Calu3 (cell line): ENCODE measurements around the gene ARID4A. TPM values are rescaled to one million over a fixed set of nuclear protein-coding genes. Genes with fewer than 3 reads are reported as not detected.

Source experiments
- BruUV-seq: library from RNA; stranded (reverse); fragments of 400-500 nt; replicated peaks from 2 replicates; lab custom pipeline; 2021; lab: Mats Ljungman, UMichigan
- CTCF ChIA-PET: fragments of 300-600 bp; sonication (Branson Sonifier 250); formaldehyde crosslinking; loops from one replicate; lab custom pipeline; 2022; ENCODE audit warnings: antibody characterized with exemption; lab: Charles Lee
- DNase-seq: peaks from one replicate; pipeline ENCODE4 v3.0.0; 2022
- H3K27ac Mint-ChIP-seq: one replicate; pipeline ENCODE4 v1.8.0; 2022; ENCODE audit warnings: mixed read lengths; ENCODE audit not compliant: unreplicated experiment
- H3K27me3 Mint-ChIP-seq: one replicate; pipeline ENCODE4 v1.8.0; 2022; ENCODE audit warnings: mixed read lengths; ENCODE audit not compliant: unreplicated experiment
- H3K36me3 Mint-ChIP-seq: one replicate; pipeline ENCODE4 v1.8.0; 2022; ENCODE audit warnings: mild to moderate bottlenecking, moderate library complexity, mixed read lengths; ENCODE audit not compliant: insufficient read depth, unreplicated experiment
- H3K4me1 Mint-ChIP-seq: one replicate; pipeline ENCODE4 v1.8.0; 2022; ENCODE audit warnings: mild to moderate bottlenecking, low read depth, mixed read lengths; ENCODE audit not compliant: unreplicated experiment
- H3K4me3 Mint-ChIP-seq: one replicate; pipeline ENCODE4 v1.8.0; 2022; ENCODE audit warnings: mild to moderate bottlenecking, low read depth, moderate library complexity, mixed read lengths; ENCODE audit not compliant: unreplicated experiment
- H3K9me3 Mint-ChIP-seq: one replicate; pipeline ENCODE4 v1.8.0; 2022; ENCODE audit warnings: low read depth, mixed read lengths; ENCODE audit not compliant: unreplicated experiment
- intact Hi-C: fragments of 100-400 bp; cut with micrococcal nuclease; formaldehyde crosslinking; loops from one replicate; pipeline ENCODE4 v1.10.0; 2022; ENCODE audit not compliant: unreplicated experiment
- total RNA-seq: library from RNA; stranded (reverse); gene quantifications from 2 replicates; pipeline ENCODE4 v1.2.3, GENCODE V29; 2022
- TF ChIP-seq, protein P1 (sequence below): fragments of 200-600 bp; IDR thresholded peaks from one replicate; pipeline ENCODE4 v1.8.0; 2022; ENCODE audit warnings: antibody characterized with exemption; ENCODE audit not compliant: unreplicated experiment

The ARID4A gene
- total RNA-seq, 1 experiment from 2014 or later, result 26.7 TPM

DNA sequence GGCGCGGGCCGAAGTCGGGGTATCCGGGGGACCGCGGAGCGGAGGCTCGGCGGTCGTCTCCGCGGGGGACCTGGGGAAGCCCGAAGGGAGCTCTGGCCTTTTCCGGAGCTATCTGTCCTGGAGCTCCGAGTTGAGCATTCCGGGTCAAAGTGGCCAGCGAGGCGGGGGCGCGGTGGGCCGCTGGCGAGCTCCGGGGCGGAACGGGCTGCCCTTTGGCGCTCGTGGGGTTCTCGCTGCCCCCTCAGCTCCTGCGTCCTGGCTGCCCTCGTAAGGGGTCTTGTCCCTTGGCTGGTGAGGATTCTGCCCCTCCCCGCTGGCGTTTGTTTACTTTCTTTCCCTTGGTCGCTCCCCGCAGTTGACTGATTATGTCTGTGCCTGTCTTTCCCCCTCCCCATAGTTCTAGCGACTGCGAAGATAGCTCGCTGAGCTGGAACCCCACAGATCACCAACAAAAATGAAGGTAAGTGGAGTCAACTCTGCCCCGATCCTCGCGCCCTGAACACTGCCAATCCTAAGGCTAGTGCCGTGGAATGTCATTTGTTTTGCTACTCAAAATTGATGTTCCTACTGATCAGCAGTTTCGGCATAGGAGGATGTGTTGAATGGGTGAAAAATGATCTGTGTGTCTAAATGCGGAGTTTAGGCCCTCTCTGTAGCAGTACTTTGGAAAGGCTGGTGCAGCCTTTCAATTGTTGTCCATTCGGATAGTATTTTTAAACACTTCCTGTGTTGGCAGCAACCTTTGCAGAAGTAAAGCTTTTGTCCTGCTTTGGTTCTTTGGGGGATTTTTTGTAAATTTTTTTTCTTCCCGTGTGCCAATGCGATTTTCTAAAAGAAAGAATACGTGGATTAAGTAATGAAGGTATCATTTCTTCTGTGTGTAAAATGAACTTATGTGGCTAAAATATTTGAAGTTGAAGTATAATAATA lies 1.3 kb downstream of the ARID4A start:
- no peaks in the 10 kb centered on the region for H3K4me1 Mint-ChIP-seq
- peaks cover 32% of the 10 kb centered on the region for H3K36me3 Mint-ChIP-seq
- no peaks in the 10 kb centered on the region for H3K27me3 Mint-ChIP-seq
- CTCF ChIA-PET, result interaction anchor here (0.6 to 0.7 kb wide), 2 partner anchors 151 to 358 kb away, joined by 3 read pairs; no protein-coding TSS in a partner anchor
- BruUV-seq, result TSS peak; percentile 43
- TF ChIP-seq, protein P1, sequence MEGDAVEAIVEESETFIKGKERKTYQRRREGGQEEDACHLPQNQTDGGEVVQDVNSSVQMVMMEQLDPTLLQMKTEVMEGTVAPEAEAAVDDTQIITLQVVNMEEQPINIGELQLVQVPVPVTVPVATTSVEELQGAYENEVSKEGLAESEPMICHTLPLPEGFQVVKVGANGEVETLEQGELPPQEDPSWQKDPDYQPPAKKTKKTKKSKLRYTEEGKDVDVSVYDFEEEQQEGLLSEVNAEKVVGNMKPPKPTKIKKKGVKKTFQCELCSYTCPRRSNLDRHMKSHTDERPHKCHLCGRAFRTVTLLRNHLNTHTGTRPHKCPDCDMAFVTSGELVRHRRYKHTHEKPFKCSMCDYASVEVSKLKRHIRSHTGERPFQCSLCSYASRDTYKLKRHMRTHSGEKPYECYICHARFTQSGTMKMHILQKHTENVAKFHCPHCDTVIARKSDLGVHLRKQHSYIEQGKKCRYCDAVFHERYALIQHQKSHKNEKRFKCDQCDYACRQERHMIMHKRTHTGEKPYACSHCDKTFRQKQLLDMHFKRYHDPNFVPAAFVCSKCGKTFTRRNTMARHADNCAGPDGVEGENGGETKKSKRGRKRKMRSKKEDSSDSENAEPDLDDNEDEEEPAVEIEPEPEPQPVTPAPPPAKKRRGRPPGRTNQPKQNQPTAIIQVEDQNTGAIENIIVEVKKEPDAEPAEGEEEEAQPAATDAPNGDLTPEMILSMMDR, result no peak
- H3K4me3 Mint-ChIP-seq, result no peak overlapping the region
- intact Hi-C loops, result loop anchor here (5.0 kb wide), 1 partner anchor 57 kb away; the partner anchor contains the start of gene PSMA3
- DNase-seq, result peak; percentile 10
- peak overlapping the region; percentile 84 for H3K27ac Mint-ChIP-seq
- no peaks in the 10 kb centered on the region for H3K9me3 Mint-ChIP-seq

DNA sequence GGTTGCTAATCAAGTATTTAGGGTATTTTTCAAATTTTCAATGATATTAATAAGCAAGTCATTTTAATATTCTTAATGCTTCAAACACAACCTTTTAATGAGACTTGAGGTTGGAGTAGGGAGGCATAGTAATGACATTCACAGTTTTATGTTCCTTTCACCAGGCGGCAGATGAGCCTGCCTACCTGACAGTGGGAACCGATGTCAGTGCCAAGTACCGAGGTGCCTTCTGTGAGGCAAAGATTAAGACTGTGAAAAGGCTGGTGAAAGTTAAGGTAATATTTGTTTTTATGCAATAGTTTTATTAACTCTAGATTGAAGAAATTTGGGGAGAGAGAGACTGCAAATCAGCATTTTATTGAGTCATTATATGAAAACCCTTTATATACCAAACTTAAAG lies 3.1 kb downstream of the ARID4A start:
- no peaks in the 10 kb centered on the region for H3K4me1 Mint-ChIP-seq
- DNase-seq, result no peak
- CTCF ChIA-PET, result no interaction called here
- no peaks in the 10 kb centered on the region for H3K27me3 Mint-ChIP-seq
- H3K9me3 Mint-ChIP-seq, result no peaks in the 10 kb centered on the region
- no peak overlapping the region for H3K27ac Mint-ChIP-seq
- no peak overlapping the region for H3K4me3 Mint-ChIP-seq
- H3K36me3 Mint-ChIP-seq, result peaks cover 19% of the 10 kb centered on the region
- TF ChIP-seq, protein P1, result no peak
- no TSS peak for BruUV-seq
- intact Hi-C loops, result no loop called here

DNA sequence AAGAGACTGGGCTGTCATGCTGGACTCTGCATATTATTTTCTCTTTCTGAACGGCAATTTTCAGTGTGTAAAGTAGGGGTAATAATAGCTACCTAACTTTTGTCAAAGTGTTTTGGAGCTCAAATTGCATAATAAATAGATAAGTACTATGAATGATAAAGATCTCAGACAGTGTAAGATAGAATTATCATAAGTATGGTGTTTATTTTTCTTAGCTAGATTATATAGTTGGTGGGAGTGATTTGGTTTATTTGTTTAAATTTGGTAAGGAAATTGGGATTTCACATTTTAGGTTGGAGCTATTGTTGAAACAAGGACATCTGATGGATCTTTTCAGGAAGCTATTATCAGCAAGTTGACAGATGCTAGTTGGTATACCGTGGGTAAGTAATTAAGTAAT lies 7.4 kb downstream of the ARID4A start:
- peaks cover 16% of the 10 kb centered on the region for H3K36me3 Mint-ChIP-seq
- no peaks in the 10 kb centered on the region for H3K9me3 Mint-ChIP-seq
- CTCF ChIA-PET, result no interaction called here
- no peak overlapping the region for H3K4me3 Mint-ChIP-seq
- intact Hi-C loops, result no loop called here
- DNase-seq, result no peak
- H3K27me3 Mint-ChIP-seq, result no peaks in the 10 kb centered on the region
- H3K4me1 Mint-ChIP-seq, result no peaks in the 10 kb centered on the region
- TF ChIP-seq, protein P1, result no peak
- no peak overlapping the region for H3K27ac Mint-ChIP-seq
- no TSS peak for BruUV-seq

DNA sequence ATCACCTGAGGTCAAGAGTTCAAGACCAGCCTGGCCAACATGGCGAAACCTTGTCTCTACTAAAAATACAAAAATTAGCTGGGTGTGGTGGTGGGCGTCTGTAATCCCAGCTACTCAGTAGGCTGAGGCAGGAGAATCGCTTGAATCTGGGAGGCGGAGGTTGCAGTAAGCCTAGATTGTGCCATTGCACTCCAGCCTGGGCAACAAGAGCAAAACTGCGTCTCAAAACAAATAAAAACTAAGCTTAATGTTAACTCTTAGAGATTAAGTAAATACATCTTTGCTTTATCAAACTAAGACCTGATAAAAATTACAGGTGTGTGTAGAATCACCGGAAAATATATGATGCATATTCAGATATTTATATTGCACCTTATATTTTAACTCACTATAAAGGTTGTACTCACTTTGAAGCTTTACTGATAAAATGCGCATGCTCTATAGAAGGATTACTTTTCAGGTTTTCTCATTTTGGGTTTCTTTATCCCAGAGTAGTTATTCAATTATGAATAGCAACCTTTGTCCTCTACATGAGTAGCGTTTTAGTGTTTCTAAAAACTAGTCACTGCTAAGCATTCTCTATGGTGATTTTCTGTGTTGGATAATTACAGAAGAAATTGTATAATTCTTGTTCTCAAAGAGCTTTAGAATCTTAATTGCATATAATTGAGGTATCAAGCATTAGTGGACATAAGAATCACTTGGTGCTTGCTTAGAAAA lies 9.4 kb downstream of the ARID4A start:
- no peak for DNase-seq
- Mint-ChIP-seq H3K9me3 (no peaks in the 10 kb centered on the region), H3K4me1 (no peaks in the 10 kb centered on the region), H3K27me3 (no peaks in the 10 kb centered on the region), H3K27ac (no peak overlapping the region), H3K4me3 (no peak overlapping the region), H3K36me3 (peaks cover 6% of the 10 kb centered on the region)
- TF ChIP-seq, protein P1, result no peak
- CTCF ChIA-PET, result no interaction called here
- intact Hi-C loops, result no loop called here
- no TSS peak for BruUV-seq
